ENCODE measurements around the gene ADGRG2. TPM values are rescaled to one million over a fixed set of nuclear protein-coding genes. Genes with fewer than 3 reads are reported as not detected.

The ADGRG2 gene
- total RNA-seq, 1 donor: 0.18 TPM

DNA sequence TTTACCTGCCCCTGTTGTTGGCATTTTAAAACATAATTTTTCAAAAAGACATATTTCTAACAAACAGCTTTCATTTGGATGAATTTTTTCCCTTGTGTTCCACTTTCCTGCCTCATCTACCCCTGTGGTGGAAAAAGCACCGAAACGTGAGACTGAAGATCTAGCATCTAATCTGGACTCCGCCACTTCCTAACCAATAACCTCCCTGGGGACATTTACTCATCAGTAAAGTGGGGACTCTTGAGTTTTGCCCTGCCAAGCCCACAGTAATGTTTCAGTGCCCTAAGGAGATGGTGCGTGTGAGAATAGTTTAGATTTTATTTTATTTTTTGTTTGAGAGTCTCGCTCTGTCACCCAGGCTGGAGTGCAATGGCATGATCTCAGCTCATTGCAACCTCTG, 56.7 kb downstream of the ADGRG2 start:
- no peak overlapping the region for H3K4me3 ChIP-seq (ENCODE audit: low read depth, low read length)
- TF ChIP-seq, protein P1, sequence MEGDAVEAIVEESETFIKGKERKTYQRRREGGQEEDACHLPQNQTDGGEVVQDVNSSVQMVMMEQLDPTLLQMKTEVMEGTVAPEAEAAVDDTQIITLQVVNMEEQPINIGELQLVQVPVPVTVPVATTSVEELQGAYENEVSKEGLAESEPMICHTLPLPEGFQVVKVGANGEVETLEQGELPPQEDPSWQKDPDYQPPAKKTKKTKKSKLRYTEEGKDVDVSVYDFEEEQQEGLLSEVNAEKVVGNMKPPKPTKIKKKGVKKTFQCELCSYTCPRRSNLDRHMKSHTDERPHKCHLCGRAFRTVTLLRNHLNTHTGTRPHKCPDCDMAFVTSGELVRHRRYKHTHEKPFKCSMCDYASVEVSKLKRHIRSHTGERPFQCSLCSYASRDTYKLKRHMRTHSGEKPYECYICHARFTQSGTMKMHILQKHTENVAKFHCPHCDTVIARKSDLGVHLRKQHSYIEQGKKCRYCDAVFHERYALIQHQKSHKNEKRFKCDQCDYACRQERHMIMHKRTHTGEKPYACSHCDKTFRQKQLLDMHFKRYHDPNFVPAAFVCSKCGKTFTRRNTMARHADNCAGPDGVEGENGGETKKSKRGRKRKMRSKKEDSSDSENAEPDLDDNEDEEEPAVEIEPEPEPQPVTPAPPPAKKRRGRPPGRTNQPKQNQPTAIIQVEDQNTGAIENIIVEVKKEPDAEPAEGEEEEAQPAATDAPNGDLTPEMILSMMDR (IDR thresholded peaks at IDR 0.05; ENCODE audit: insufficient read depth, low read length): no peak
- DNase-seq (ENCODE audit: low read depth): no peak

DNA sequence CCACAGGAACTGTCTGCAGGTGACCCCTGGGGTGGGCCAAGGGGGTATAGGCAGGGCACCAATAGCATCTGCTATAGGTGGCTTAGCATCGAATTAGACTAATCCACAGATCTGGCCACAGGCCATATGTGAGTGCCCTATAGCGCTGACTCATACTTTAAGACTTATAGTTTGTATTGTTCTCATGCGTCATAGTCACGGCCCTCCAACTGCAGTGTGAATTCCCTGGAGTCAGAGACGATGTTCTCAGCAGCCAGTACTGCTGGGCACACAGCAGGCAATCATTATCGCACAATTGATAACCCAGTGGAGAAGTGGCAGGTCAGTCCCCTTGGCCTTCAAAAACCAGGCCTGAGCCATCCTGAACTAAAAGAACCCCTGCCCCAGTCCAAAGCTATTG, 58.1 kb downstream of the ADGRG2 start:
- TF ChIP-seq, protein P1 (IDR thresholded peaks at IDR 0.05; ENCODE audit: insufficient read depth, low read length): no peak
- no peak overlapping the region for H3K4me3 ChIP-seq (ENCODE audit: low read depth, low read length)
- peak; percentile 14 for DNase-seq (ENCODE audit: low read depth)

- TF ChIP-seq, protein P1 (IDR thresholded peaks at IDR 0.05; ENCODE audit: insufficient read depth, low read length): no peak
- no peak for DNase-seq (ENCODE audit: low read depth)
- no peak overlapping the region for H3K4me3 ChIP-seq (ENCODE audit: low read depth, low read length)
These were observed 59.2 kb downstream of the ADGRG2 start for GRCh38 chrX:19063030-19063429.

DNA sequence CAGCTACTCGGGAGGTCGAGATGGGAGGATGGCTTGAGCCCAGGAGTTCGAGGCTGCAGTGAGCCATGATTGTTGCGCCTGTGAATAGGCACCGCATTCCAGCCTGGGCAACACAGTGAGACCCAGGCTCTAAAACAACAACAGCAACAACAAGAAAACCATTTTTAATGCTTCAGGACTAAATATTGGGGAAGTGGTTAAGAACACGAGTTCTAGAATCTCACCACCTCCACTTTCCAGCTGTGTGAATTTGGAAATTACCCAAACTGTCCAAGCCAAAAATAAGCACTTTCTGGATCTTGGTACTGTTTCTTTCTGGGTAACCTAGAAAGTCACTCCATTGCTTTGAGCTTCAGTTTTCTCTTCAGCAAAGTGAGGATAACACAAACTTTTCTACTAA, 63.2 kb downstream of the ADGRG2 start:
- TF ChIP-seq, protein P1 (IDR thresholded peaks at IDR 0.05; ENCODE audit: insufficient read depth, low read length): no peak
- no peak overlapping the region for H3K4me3 ChIP-seq (ENCODE audit: low read depth, low read length)
- no peak for DNase-seq (ENCODE audit: low read depth)

DNA sequence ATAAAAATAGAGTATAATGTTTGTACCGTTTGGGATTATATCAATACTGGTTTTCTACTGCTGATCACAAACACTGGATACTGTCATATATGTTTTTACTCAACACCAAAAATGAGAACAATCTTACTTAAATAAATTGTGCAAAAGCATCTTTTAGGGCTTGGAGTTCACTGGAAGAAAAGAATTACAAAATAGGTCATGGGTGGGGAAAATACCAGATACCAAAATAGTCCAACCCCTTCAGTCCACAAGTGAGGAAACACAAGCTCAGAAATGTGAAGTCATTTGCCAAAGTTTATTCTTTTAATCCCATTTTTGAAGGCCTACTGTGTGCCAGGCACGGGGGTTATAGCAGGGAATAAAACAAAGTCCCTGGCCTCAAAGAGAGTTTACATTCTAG, 64.4 kb downstream of the ADGRG2 start:
- TF ChIP-seq, protein P1 (IDR thresholded peaks at IDR 0.05; ENCODE audit: insufficient read depth, low read length): no peak
- no peak overlapping the region for H3K4me3 ChIP-seq (ENCODE audit: low read depth, low read length)
- DNase-seq (ENCODE audit: low read depth): no peak

- TF ChIP-seq, protein P1 (IDR thresholded peaks at IDR 0.05; ENCODE audit: insufficient read depth, low read length): no peak
- DNase-seq (ENCODE audit: low read depth): no peak
- no peak overlapping the region for H3K4me3 ChIP-seq (ENCODE audit: low read depth, low read length)
These were observed 73.2 kb downstream of the ADGRG2 start for GRCh38 chrX:19049110-19049509.

Measured in fibroblast of the aortic adventitia (primary cell).